ENCODE results near the gene RBM38.
"Not testable (repeated sequence)": the region's sequence is repeated elsewhere in the genome, so short reads cannot be mapped to it uniquely, and the experiment has no call there.

RBM38 gene

DNA sequence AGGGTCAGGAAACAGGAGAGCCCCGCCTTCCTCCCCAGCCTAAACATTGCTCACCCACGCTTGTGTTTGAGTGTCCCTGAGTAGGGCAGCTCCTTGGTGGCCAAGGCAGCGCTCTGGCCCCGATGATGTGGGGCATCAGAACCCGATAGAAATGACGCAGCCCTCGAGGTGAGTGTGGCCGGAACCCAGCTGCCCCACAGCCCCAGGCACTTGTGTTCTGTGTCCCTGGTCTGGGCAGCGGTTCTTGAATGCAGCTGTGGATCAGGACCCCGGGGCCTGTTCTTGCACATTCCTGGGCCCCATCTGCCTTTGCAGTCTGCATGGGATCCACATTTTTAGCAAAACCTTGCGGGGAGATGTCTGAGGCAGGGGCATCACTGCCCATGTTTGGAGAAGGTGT lies 12.8 kb downstream of the RBM38 start:
- DNase-seq = no peak

DNA sequence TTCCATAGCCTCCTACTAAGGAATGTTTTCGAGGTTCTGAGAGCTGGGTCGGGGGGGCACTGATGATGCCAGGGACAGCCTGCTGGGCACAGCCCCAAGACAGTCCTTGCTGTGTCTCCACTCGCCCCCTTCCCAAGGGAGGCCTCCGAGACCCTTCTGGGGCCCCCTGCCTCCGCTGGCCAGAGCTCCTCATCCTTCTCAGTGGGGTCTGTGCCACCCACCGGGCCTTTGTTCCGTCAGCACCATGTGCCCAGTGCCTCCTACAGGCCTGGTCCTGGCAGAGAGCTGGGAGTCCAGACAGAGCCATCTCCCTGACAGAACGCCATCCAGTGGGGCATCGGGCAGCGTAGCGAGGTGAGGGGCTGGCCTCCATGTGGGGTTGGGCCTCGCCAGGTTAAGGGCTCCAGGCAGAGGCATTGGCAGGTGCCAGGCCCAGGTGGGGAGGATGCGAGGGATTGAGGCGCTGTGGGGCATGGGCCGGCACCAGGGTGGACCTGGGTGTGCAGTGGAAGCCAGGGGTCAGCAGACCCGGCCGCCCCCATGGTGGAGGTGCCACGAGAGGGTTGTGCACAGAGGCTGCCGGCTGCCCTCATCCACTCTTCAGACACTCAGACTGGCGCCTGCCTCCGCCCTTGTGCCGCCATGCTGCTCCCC lies 13.3 kb downstream of the RBM38 start:
- DNase-seq = no peak

DNA sequence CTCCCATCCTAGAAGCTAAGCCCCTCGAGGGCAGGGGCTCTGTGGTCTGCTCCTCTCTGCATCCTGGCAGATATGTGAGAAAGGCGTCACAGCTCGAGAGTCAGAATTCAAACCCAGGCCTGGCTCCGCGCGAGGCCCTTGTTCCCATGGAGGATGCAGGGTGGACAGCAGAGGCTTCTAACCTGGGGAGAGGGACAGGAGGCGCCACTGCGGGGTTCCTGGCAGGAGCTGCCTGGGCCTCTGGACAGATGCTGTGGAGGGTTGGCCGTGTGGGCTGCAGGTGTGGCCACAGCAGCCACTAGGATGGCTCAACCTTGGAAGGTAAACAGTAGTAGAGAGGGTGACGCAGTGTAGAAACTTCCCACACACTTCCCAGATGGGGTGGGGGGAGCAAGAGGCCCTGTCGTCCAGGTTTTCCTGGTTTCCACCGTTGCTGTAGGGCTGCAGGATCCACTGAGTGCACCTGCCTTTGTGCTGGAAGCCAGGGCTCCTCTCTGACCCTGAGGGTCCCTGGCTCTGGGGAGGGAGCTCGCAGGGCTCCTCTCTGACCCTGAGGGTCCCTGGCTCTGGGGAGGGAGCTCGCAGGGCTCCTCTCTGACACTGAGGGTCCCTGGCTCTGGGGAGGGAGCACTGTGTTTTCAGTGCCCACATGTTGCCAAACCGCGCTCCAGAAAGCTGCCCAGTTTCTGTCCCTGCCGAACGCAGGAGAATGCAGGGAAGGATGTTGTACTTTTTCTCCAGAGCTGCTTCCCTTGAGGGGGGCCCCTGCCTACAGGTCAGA lies 14.2 kb downstream of the RBM38 start:
- DNase-seq = no peak

DNA sequence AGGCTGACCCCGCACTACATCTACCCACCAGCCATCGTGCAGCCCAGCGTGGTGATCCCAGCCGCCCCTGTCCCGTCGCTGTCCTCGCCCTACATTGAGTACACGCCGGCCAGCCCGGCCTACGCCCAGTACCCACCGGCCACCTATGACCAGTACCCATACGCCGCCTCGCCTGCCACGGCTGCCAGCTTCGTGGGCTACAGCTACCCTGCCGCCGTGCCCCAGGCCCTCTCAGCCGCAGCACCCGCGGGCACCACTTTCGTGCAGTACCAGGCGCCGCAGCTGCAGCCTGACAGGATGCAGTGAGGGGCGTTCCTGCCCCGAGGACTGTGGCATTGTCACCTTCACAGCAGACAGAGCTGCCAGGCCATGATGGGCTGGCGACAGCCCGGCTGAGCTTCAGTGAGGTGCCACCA lies 16.4 kb downstream of the RBM38 start:
- DNase-seq = no peak

DNA sequence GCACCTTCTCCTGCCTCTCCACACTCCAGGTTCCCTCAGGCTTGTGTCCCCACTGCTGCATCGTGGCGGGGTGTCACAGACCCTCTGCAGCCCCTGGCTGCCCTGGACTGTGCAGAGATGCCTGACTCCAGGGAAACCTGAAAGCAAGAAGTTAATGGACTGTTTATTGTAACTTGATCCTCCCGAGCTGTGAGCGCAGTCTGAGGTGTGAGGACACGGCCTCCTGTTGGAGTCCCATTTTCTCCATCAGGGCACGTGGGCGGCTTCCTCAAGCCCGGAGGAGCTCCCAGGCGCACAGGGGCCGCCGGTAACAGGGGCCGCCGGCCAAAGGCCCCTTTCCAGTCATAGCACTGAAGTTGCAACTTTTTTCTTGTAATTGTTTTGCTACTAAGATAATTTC lies 16.9 kb downstream of the RBM38 start:
- no peak for DNase-seq

DNA sequence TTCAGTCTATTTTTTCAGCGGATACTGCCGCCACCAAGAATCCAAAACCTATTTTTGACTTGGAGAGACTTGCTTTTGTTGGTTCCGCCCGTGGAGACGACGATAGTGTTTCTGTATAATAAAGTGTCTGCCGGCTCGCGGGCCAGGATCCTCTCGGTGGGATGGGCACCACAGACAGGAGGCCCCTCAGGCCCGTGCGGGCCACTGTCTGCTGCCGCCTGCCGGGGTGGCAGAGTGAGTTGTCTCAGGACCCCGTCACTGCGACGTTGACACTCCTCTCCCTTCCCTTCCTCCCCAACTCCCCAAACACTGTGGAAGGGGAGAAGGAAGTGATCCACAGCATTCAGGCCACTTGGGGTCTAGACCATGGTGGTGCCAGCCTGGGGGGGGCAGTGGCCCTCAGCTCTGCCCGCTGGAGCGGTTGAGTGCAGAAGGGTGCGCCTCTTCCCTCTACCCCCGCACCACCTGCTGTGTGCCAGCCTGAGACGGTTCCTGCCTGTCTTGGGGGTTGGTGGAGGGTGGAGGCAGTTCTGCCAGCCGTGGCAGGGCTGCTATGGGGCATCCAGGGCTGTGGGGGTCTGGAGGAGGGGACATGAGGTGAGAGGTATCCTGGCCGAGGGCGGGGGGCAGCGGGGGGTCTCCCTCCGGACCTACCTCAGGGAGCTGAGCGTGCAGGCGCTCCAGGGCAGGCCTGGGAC lies 17.5 kb downstream of the RBM38 start:
- DNase-seq = no peak

DNA sequence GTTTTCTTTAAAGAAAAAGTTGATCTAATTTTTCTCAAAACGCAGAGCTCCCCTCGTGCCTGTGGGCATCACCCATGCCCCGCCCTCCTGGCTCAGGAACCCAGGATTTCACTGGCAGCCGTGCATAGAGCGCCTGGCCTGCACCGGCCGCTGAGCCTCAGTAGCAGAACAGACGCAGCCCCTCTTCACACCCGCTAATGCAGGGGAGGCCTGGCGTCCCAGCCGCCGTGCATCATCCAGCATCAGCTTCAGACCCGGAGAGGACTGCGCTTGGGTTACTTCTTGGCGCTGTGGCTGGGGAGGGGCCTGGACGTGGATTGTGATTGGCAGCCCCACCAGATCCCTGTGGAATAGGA lies 18.1 kb downstream of the RBM38 start:
- DNase-seq = no peak

DNA sequence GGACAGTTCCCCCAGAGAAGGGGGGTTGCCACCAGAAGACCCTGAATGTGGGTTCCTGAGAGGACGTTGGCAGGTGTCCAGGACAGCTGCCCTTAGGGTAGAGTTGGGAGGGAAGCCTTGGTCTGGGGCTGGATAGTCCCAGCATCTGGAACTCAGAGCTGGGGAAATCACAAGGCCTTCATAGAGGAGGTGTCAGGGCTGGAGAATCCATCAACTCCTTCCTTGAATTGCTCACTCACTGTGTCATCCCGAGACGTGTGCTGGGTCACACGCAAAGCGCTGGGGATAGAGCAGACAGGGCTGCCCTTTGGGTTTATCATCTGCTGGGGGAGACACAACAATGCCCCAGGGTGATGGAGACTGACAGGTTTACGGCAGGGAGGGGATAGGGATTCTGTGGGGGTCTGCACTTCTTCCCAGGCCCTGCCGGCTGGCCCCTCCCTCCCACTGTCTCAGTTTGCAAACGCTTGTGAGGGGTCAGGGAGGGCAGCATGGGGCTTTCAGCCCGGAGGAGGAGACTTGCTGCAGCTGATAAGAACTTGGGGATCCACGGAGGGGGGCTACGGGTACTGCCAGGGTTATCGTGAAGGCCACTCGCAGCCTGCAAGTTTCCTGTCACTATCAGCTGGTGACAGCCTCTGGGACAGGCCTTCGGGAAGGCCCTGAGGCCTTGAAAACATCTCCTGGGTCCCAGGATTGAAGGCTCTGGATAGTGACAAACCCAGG lies 18.6 kb downstream of the RBM38 start:
- DNase-seq = no peak

DNA sequence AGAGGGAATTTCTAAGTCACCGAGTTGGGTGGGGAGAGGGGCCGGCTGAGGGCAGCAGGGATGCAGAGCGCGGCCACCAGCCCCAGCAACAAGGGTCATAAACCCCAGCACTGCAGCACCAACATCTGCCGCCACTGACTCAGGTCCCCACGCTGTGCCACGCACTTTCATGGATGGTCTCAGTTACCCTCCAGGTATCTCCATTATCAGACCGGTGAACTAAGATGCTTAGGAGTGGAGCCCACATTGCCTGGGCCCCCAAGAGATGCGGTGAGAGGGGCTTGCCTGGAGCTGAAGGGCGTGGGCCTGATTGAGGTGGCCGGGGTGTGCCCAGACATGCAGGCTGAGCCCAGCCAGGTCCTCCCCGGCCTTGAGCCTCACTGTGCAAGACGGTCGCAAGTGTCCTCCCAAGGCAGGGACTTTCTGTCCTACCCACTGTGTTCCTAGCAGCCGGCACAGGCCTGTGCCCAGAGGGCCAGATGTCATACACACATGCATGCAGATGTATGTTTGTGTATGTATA lies 19.3 kb downstream of the RBM38 start:
- no peak for DNase-seq

DNA sequence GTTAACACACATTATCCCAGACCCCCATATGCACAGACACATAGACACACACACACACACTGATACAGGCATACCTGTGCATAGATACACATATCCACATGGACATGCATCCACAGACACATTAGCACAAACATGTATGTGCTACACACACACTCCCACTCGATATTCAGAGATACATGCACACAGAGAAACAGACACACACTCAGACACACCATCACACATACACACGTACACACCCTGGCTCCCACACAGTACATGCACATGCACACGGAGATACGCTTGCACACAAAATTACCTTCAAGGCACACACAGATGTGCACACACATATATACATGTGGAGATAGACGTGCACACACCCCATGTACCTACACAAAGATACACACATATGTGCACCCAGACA lies 19.7 kb downstream of the RBM38 start:
- DNase-seq = no peak

DNA sequence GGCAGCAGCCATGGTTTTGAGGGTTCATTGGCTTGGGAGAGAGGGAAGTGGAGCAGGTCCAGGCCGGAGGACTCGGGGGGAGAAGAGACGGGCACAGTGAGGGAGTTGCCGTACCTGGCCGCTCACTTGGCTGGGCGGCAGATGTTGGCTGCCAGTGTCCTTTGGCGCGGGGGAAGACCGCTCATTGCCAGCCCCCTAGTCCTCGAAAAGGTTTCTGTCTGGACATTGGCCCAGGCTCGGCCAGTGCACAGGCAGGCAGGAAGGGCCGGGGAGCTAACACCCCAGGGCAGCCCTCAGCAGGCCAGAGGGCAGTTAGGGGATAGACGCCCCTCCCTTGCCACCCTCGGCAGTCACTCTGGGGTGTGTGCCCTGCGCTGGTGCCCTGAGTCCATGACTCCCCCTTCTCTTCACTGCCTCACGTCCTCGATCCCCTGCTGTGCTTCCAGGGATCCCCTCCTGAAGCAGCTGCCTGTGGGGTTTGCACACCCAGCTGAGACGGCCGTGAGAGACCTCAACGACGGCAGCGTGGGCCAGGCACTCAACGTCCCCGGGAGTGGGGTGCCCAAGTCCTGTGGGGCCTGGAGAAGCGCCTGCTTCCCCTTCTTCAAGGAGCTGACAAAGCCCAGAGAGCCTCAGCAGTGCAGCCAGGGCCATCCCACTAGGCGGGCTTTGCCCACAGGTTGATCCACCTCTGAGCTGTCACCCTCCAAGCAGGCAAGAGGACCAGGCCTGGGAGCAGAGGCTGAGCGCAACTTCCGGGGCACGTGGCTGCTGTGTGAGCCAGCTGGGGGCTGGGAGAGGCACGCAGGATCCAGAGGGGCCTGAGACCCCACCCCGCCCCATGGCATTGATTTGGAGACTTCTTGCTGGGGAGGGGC lies 20.4 kb downstream of the RBM38 start:
- DNase-seq = no peak

DNA sequence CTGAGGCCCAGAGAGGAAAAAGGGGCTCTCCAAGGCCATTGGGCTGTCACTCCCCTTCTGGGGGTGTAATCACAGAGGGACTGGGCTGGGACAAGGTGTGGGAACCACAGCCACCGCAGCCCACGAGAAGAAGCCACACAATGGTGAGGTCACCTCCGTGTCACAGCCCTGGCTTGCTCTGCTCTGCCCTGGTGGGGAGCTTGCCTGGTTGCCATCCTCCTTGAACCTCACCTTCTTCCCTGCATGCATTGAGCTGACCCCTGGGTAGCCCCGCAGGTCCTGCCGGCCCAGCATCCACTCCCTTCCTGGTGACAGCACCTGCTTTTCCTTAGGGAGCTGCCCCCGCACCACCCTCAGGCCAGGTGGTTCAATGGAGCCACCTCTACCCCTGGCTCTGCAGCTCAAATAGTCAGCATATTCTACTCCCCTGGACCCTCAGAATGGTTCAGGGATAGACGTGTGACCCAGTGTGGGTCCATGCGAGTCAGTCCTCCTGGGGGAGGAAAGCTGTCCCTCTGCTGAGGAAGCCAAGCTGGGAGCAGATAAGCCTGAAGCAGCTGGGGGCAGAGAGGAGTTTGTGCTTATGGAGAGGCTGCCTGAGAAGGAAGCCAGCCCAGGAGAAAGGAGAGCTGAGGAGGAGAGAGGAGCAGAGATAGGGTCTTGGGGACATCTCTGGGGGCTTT lies 21.3 kb downstream of the RBM38 start:
- DNase-seq = no peak

DNA sequence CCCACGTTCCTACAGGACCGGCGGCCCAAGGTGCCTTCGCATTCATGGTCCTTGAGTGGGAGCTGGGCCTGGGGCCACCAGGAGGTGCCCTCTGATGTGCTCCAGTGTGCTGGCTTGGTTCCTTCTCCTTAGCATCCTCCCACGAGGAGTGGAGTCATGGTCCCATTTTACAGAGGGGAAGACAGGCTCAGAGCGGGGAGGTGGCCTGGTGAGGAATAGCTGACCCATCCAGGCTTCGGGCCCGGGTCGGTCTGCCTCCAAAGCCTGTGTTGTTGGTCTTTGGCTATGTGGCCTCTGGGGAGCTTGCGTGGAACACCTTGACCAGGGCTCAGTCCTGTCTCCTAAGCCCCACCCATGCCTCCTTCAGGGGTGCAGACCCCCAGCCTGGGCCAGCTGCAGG lies 22.8 kb downstream of the RBM38 start:
- DNase-seq = no peak

DNA sequence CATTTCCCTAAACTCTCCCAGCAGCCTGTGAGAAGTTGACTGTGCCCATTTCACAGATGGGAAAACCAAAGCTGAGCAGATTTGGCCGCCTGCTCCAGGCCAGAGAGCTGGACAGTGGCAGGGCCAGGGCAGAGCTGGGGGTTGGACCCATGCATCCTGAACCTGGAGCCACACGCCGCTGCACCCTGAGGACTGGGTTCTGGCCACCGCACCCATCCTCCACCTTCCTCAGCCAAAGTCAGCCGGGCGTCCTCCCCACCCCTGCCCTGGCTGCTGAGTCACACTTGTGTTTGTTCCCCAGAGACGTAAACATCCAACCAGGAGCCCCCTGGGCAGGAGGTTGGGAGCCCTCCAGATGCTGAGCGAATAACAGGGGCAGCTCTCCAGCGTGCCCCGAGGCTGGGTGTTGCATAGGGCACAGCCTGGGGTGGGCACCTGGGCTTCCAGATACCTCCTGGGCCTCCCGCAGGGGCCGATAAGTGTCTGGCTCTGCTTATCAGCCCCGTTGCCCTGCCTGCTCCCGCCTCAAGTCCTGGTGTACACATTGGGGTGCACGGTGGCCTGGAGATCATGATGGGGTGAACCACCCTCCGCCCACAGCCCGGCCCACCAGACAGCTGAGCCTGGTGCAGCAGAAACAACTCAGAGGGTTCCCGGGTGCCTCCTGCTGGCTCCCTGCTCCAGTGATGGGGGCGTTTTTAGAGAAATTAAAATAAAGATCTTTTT lies 23.8 kb downstream of the RBM38 start:
- DNase-seq = no peak

DNA sequence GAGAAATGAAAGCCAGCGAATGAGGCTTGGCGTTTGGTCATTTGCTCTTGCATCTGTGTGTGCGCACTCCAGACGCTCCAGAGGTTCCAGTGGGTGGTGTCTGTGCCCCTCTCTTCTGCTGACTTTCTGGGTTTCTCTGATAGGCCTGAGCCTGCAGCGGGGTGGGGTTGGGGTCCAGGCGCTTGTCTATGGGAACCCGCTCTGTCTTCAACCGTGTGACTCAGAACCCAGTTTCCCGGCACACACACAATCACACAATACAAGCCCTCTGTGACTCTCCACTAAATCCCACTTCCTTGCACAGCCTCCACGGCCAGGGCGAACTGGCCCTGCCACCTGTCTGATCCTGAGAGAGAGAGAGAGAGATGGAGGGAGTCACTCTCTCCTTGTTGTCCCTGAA lies 24.6 kb downstream of the RBM38 start:
- no peak for DNase-seq

DNA sequence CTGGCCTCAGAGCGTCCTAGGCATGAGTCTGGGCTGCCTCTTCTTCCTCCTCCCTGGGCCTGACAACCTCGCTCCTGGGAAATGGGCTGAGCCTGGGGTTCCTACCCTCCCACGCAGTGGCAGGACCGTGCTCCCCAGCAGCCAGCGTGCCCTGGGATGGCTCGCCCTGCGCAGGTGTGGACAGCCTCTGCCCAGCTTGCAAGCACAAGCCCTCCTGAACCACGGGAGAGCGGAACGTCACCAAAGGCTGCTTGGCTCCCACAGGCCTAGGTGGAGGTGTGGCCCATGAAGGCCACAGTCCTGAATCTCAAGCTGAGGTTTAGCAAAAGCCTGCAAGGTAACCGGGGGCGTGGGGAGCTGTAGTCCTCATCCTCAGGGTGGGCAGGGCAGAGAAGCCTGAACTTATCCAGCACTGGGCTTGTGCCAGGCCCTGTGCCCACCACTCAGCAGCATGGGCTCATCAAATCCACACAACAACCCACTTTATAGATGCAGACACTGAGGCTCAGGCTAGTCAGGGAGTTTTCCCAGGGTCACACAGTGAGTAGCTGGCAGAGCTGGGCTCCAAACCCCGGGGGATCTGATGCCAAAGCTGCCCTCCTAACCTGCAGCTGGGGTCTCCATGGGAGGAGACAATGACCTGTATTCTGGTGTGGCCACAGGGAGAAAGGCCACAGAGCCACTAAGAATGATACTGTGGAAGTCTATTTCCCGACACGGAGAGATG lies 25.3 kb downstream of the RBM38 start:
- DNase-seq = no peak

DNA sequence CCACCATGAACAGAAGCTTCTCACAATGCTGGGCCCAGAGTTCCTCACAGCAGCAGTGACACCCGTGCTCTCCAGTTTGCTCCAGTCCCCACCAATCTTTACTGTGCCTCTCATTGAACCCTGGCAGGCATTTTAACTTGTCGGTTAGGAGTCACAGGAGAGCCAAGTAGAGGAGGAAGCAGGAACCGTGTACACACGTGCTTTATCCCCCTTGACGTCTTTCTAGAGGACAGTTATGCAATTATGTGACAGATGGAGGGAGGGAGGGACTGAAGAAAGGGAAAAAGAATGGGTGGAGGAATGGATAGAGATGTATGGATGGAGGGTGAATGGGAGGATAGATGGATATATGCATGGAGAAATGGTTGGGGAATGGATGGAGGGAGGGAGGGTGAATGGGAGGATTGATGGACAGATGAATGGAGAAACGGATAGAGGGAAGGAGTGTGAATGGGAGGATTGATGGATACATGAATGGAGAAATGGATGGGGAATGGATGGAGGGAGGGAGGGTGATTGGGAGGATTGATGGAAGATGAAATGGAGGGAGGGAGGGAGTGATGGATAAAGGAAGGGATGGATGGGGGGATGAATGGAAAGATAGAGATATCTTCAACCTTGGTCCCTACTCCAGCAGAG lies 26.0 kb downstream of the RBM38 start:
- DNase-seq = no peak

DNA sequence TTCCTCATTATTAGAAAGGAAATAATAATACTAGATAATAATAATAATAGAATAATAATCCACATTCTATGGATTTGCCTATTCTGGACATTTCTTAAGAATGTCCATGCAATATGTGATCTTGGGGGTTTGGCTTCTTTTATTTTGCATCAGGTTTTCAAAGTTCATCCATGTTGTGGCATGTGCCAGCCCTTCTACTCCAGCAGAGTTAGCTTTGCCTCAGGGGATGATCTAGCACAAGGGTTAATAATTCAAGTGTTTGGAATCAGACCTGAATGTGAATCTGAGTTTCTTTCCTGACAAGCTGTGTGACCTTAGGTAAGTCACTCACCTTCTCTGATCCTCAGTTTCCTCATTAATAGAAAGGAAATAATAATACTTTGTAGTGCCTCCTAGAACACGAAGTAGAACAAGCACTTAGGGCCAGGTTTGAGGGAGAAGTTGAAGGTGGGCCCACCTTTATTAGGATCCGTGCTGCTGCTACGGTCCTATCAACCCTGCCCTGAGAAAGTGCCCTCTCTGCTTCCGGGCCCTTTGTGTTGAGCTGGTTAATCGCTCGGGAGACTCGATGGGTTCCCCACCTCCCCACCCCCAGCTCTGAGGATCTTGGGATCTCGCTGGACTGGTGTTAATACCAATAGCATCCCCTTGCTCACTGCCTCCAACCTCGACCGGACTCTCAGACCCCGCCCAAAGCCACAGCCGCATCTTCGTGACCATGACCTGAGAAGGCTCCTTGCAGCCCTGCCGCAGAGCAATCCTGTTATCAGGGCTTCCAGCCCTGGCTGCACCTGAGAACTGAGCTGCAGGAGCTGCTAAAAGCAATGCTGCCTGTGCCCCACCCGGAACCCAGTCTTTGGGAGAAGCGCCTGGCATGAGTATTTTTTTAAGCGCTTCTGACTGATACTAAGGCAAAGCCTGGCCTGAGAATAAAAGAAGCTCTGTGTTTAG lies 26.9 kb downstream of the RBM38 start:
- DNase-seq = no peak

DNA sequence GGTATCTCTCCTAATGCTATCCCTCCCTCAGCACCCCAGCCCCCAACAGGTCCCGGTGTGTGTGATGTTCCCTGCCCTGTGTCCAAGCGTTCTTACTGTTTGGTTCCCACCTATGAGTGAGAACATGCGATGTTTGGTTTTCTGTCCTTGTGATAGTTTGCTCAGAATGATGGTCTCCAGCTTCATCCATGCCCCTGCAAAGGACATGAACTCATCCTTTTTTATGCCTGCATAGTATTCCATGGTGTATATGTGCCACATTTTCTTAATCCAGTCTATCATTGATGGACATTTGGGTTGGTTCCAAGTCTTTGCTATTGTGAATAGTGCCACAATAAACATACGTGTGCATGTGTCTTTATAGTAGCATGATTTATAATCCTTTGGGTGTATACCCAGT lies 28.3 kb downstream of the RBM38 start:
- not testable (repeated sequence) for DNase-seq

Measured in activated gamma-delta T cell treated with Interleukin-2 at 50 U/mL for 16 hours (primary cell).